Measurements from ENCODE around the gene RFT1.
A peak's percentile ranks its signal among the peaks of the same experiment; 100 is the strongest.

DNA sequence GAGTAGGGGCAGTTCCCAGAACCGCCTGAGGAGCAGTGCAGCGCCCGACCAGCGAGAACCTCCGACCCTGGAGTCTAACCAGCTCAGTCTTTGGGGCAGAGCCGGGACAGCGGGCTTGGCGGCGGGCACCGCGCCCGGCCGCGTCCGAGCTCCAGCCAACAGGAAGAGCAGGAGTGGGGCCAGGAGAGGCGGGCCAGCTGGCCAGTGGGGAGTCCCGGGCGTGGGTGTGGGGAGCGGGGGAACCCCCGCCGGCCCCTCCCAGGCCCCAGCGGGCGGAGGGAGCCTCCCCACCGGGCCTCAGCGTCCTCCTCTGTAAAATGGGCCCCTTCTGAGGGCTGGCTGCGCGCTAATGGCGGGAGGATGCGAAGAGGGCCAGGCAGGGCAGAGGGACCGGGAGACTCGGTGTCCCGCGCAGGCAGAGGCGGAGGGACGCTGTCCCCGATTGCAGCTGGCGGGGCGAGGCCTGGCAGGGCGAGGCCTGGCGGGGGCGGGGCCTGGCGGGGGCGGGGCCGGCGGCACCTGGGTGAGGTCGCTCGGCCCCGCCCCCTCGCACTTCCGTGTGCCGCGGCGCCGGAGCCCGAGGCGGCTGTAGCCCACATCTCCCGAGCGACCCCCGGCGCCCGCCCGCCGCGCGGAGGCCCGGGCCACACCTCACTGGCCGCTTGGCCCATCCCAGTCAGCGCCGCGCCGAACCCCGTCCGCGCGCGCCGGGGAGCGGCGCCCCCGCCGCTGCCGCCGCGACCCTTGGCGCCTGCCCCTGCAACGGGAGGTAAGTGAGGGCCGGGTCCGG is 30.6 kb upstream of the RFT1 start, which contains the start of gene PRKCD:
- TF ChIP-seq, protein P1, sequence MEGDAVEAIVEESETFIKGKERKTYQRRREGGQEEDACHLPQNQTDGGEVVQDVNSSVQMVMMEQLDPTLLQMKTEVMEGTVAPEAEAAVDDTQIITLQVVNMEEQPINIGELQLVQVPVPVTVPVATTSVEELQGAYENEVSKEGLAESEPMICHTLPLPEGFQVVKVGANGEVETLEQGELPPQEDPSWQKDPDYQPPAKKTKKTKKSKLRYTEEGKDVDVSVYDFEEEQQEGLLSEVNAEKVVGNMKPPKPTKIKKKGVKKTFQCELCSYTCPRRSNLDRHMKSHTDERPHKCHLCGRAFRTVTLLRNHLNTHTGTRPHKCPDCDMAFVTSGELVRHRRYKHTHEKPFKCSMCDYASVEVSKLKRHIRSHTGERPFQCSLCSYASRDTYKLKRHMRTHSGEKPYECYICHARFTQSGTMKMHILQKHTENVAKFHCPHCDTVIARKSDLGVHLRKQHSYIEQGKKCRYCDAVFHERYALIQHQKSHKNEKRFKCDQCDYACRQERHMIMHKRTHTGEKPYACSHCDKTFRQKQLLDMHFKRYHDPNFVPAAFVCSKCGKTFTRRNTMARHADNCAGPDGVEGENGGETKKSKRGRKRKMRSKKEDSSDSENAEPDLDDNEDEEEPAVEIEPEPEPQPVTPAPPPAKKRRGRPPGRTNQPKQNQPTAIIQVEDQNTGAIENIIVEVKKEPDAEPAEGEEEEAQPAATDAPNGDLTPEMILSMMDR (IDR thresholded peaks at IDR 0.05; ENCODE audit: low read length): peak; percentile 55
- no peak for TF ChIP-seq EZH2phosphoT487 (IDR thresholded peaks at IDR 0.05; ENCODE audit: low read length)
